H7 (cell line): ENCODE results near the gene RNF220. TPM values are rescaled to one million over a fixed set of nuclear protein-coding genes. Genes with fewer than 3 reads are reported as not detected.
A peak's percentile ranks its signal among the peaks of the same experiment; 100 is the strongest.

ENCODE experiments used
- DNase-seq: peaks from one replicate; pipeline ENCODE4 v3.0.0; 2012
- H3K27me3 ChIP-seq: 2 replicates; pipeline ENCODE4 v1.6.0; 2011; ENCODE audit warnings: mild to moderate bottlenecking, low read length; ENCODE audit not compliant: control insufficient read depth, insufficient read depth
- H3K36me3 ChIP-seq: replicated peaks from 2 replicates; pipeline ENCODE4 v1.5.1; 2011; ENCODE audit warnings: low read length; ENCODE audit not compliant: control insufficient read depth, insufficient read depth
- H3K4me3 ChIP-seq: 2 replicates; pipeline ENCODE4 v1.5.1; 2011; ENCODE audit warnings: low read depth, mild to moderate bottlenecking, control low read depth, low read length, moderate library complexity; ENCODE audit not compliant: insufficient read depth
- total RNA-seq: library from RNA; depleted of rRNA; stranded (reverse); fragments of >200 nt; shearing (Covaris generic); gene quantifications from 2 replicates; pipeline ENCODE4 v1.2.3, GENCODE V29; 2014

RNF220 gene
- total RNA-seq, 1 experiment from 2014 or later: 187 TPM

DNA sequence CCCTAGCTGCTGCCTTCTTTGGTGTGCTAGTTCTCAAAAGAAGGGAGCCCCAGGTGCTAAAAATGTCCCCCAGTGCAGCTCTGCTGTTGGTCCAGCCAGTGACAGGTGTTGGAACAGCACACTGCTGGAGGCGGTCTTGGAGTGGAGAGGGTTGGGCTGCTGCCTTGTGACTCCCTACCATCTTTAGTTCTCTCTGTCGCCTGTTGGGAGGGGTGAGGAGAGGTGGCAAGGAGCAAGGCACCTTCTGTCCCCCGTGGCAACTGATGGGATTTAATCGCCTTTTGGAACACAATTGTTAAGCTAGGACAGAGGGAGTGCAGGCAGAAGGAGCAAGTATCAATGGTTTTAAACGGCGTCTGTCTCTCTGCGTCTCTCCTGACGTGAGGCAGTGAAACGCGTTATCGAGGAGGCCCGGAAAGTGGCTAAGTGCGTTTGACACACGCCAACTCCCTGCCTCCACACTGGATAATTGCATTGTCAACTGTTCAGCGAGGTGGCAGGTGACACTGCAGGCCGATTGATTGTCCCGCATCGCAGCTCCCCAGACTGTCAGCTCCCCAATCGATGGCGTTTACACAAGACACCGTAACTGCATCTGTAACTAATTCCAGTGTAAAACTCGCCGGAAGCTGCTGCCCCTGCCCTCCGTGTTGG is 235.3 kb downstream of the RNF220 start:
- Histone ChIP-seq H3K36me3 (peaks cover 74% of the 10 kb centered on the region), H3K4me3 (no peak overlapping the region), H3K27me3 (no peaks in the 10 kb centered on the region)
- no peak for DNase-seq

DNA sequence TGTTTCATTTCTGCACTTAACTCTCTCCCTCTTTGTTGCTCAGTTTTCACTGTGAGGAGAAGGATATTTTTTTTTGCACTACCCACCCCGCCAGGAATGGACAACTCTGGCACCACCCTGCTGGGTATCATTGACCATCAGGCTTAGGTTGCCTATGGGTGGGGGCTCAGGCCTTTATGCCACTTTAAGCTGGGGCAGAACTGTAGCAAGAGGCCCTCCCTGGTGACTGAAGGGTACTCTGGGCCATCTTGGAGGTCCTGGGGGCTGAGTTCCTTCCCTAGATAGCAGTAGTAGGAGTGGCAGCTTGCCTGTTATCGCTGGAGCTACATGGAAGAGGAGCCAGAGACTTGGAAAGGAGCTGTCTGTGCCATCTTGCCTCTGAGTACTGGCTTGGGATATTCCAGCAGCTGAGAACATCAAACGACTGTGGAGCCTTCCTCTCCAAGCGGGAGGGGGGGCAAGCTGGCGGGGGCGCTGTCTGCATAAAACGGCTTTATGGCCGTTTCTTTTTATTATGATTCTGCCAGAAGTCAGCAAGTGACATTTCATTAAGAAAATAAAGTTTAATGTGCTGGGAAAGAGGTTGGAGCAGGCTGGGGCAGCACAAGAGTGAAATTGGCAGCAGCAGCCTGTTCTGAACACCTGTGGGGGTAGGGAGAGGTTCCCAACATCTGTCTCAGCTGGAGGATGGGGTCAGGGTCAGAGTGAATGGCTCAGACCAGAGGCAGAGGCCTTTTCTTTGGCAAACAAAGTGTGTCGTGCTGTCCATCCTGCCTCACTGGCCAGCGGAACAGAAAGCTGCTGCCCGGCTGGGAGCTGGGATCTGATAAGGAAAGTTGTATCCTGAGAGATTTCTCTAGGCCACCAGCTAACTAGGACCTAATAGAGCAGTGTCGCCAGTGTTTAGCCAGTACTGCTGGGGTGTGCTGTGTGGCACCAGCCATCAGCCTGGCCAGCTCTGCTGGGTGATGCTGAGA is 236.4 kb downstream of the RNF220 start:
- no peak overlapping the region for H3K4me3 ChIP-seq
- H3K36me3 ChIP-seq: peaks cover 69% of the 10 kb centered on the region
- DNase-seq: no peak
- no peaks in the 10 kb centered on the region for H3K27me3 ChIP-seq

DNA sequence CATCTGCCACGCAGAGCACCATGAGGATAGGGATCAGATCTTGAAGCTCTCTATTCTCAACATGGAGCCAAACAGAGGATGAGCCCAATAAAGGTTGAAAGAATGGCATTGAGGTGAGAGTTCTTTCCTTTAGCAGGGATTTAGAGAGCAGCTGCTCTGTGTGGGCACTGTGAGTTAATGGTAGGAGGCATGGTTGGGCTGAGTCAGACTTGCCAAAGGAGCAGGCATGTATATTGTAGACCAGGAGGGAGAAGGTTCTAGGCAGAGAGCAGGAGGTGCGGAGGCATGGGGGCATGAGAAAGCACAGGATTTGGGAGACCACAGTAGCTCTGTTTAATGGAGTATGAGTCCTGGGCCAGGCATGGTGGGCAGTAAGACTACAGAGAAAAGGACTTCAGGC is 237.2 kb downstream of the RNF220 start:
- no peak for DNase-seq
- Histone ChIP-seq H3K4me3 (no peak overlapping the region), H3K27me3 (no peaks in the 10 kb centered on the region), H3K36me3 (peaks cover 63% of the 10 kb centered on the region)

DNA sequence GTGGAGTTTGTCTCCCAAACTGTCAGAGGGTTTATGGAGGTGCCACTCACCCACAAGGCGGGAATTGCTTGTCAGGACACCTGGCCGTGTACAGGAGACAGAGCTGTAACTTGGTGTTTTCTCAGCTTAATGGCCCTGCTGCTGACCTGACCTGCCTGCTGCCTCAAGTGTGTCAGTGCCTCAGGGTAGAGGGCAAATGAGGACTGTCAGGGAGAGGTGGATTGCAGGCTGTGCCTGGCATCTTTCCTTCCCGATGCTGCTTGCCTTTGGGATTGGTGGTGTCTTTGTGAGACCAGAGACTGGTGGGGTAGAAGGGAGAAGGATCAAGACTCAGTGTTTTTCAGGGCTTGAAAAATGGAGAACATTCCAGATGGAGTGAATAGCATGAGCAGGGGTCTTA is 237.9 kb downstream of the RNF220 start:
- Histone ChIP-seq H3K4me3 (no peak overlapping the region), H3K36me3 (peaks cover 61% of the 10 kb centered on the region), H3K27me3 (no peaks in the 10 kb centered on the region)
- DNase-seq: no peak

DNA sequence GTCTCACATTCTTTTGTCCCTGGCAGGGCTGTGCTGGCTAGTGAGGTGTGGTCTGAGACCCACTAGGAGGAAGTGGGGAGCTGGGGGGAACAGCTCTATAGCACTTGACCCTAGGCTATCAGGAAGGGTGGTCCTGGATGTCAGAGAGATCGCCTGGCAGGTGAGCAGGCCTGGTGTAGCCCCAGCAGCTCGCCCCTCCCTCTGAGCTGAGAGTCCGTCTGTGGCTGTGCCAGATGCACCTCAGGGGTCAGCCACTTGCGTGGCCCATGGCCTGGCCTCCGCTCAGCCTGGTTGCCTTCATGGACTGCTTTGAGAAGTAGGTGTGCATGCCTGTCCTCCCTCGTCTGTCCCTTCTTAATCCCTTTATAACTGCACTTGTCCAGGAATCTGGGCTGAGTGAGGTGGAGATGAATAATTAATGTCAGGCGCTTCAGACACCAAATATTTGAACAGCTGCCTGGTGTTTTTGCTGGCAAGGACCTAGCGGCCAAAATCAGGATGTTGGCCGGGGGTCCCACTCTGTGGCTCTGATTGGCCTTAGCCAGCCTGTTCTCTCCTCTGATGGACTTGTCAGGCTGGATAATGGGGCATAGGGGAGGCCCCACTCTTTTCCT is 238.8 kb downstream of the RNF220 start:
- H3K4me3 ChIP-seq: no peak overlapping the region
- no peak for DNase-seq
- no peaks in the 10 kb centered on the region for H3K27me3 ChIP-seq

DNA sequence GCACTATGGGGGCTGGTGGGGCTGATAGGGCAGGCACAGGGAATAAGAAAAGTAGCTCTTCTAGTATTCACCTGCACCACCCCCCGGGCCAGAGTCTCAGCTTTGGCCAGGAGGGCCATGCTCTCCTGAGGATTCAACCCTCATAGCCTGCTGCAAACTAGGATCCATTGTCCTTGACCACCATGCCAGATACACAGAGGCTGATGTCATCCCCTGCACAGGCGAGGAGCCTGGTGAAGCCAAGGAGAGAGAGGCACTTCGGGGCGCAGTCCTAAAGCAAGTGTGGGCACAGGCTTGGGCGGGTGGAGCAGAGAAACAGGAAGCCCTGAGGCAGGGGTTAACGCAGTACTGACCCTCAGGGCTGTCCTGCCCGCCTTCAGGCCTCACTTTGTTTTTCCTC is 239.8 kb downstream of the RNF220 start:
- Histone ChIP-seq H3K27me3 (no peaks in the 10 kb centered on the region), H3K36me3 (peaks cover 52% of the 10 kb centered on the region), H3K4me3 (no peak overlapping the region)
- no peak for DNase-seq

More for the DNA sequence above, 238.8 kb downstream of the RNF220 start:
- H3K36me3 ChIP-seq: peaks cover 55% of the 10 kb centered on the region

DNA sequence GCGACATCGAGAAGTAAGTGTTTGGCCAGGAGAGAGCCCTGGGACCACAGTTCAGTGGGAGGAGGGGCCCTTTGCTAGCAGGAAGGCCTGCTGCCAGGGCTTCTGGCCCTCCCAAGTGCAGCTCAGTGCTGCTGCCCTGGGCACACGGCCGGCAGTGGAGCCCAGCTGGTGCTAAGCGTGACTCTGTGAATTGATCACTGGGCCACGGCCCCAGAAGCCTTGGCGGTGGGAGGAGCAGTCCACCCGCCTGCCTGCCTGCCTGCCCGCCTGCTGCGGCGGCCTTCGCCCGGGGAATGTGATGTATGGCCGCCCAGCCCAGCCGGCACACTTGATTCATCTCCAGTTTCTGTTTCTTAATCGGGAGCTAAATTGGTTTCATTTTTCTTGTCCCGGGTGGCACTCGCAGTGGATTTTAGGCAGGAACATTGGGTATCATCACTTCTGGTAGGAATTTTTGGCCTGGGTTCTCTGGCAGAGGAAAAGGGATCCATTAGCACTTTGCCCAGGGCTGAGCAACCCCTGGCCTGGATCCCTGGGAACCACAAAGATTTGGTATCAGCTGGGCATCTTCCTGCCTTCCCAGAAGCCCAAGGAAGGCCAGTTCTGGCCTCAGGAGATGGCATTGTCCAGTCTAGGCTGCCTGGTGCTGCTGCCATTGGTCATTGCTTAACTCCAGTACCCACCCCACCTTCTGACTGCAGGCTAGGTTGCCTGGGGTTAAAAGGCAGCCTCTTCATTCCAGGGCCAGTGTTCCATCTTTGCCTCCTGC is 240.6 kb downstream of the RNF220 start:
- Histone ChIP-seq H3K27me3 (no peaks in the 10 kb centered on the region), H3K4me3 (no peak overlapping the region), H3K36me3 (peaks cover 51% of the 10 kb centered on the region)
- no peak for DNase-seq

DNA sequence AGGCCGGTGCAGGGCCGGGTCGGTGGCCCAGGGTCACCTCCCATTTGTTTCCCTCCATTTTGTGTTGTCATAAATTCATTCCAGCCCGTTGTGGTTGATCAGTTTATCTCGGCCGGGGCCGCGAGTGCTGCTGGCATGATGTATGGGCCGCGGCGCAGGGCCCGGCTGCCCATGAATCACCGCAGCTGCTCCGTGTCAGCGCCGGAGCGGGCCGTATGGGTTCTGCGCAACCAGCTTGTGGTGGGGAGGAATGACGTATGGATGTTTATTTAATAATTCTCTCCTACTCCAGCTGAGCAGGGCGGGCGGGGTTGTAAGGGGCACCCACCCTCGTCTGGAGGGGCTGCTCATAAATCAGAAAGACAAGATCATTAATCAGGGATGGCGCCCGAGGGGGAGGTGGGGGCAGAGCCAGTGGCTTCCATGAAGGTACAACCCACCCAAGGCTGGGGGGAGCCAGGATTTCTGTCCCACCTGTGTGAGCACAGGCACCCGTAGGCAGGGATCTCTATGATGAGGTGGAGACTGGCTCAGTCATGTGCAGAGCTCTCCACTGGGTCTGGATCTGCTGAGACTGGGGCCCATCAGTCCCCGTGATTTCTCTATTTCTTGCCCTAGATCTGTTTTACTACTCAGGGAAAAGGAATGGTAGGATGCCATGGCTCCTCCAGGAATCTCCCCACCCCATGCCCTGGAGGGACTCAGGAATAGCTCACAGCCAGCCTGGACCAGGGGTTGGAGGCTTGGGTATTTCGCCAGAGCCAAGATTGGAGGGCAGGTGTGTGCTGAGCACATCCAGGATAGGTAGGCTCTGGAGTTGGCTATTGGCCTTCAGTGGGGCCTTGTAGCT is 241.4 kb downstream of the RNF220 start:
- no peak for DNase-seq
- no peak overlapping the region for H3K4me3 ChIP-seq
- H3K27me3 ChIP-seq: no peaks in the 10 kb centered on the region
- H3K36me3 ChIP-seq: peaks cover 49% of the 10 kb centered on the region

DNA sequence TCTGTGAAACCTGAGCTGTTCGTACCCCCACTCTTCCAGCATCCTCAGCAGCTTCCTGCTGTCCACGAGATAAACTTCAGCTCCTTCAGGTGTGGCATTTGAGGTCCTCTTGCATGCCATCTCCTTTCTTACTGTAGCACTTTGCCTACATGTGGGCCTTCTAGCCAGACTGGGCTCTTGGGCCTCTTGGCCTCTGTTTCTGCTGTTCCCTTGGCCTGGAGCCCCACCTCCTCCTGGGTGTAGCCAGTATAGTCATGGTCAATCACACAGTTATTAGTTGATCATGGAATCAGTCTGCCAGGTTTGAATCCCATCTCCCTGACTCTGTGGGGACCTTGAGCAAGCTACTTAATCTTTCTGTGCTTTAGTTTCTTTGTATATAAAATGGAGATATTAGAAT is 242.8 kb downstream of the RNF220 start:
- Histone ChIP-seq H3K36me3 (peaks cover 38% of the 10 kb centered on the region), H3K4me3 (no peak overlapping the region), H3K27me3 (no peaks in the 10 kb centered on the region)
- DNase-seq: no peak

DNA sequence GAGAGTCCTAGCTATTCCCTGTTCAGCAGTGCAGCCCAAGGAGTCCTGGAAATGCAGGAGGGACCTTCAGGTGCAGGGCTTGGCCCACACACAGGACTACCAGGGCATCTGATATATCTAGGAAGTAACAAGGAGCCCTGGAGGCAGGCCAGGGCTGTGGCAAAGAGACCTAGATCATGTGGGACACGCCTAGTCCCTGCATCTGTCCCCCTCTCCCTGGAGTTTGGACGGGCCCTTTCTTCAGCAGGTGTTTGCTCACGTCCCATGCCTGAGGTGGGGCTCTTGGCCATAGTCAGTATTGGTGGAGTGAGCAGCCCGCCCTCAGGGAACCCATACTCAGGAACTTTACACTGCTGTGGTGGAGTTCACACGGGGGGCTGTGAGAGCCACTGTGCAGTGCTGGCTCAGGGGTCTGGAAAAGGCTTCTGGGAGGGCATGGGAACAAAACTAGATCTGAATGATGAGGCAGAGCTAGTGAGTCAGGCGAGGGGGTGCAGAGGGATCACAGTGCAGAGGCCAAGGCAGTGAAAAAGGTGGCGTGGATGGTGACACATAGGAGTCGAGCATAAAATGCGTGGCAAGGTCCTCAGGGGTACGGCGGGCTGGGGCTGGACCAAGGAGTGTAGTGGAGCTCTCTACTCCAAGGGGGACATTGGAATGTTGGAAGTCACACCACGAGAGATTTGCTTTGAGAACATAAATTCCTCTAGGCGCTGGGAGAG is 243.6 kb downstream of the RNF220 start:
- no peak overlapping the region for H3K4me3 ChIP-seq
- H3K36me3 ChIP-seq: peaks cover 30% of the 10 kb centered on the region
- DNase-seq: peak; percentile 28
- no peaks in the 10 kb centered on the region for H3K27me3 ChIP-seq

DNA sequence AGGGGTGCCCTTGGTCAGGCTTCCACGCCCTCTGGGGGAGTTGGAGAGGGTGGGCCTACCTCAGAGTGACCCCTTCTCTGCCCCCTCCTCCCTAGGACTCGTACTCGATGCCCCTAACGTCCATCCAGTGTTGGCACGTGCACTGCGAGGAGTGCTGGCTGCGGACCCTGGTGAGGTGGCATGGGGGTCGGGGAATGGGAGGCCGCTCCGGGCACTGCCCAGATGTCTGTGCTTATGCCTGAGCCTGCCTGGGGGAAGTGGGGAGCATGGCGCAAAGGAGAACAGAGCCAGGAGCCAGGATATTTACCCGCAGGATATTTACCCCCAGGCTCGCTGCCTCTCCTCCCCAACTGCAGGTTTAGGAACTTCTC is 244.7 kb downstream of the RNF220 start:
- no peak overlapping the region for H3K4me3 ChIP-seq
- peaks cover 24% of the 10 kb centered on the region for H3K36me3 ChIP-seq
- no peak for DNase-seq
- H3K27me3 ChIP-seq: no peaks in the 10 kb centered on the region

DNA sequence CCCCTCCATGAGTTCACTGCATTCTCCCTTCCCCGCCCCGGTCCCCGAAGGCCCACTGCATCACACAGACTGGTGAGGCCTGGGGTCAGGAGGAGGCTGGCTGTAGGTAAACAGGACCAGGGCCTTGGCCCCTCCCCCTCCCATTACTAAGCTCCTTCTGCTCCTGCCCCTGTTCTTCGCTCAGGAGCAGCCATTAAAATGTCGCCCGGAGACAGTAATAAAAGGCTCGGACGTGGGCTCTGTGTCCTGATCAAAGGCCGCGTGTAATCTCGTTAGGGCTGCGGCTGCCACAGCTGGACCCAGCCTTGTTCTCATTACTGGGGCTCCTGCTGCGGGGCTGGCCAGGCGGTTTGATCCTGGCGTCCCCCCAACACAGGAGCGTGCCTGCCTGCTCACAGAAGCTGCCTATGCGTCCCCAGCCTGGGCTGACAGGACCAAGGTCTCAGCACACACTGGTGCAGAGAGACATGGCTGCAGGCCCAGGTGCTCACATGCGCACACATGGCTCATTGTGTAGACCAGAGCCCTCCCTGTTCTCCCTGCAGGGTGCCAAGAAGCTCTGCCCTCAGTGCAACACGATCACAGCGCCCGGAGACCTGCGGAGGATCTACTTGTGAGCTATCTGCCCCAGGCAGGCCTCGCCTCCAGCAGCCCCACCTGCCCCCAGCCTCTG is 245.2 kb downstream of the RNF220 start:
- no peak overlapping the region for H3K4me3 ChIP-seq
- peak; percentile 80 for DNase-seq
- H3K27me3 ChIP-seq: no peaks in the 10 kb centered on the region
- H3K36me3 ChIP-seq: peaks cover 21% of the 10 kb centered on the region

DNA sequence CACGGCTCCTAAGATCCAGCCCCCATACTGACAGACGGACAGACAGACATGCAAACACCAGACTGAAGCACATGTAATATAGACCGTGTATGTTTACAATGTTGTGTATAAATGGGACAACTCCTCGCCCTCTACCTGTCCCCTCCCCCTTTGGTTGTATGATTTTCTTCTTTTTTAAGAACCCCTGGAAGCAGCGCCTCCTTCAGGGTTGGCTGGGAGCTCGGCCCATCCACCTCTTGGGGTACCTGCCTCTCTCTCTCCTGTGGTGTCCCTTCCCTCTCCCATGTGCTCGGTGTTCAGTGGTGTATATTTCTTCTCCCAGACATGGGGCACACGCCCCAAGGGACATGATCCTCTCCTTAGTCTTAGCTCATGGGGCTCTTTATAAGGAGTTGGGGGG is 246.0 kb downstream of the RNF220 start:
- H3K36me3 ChIP-seq: peaks cover 17% of the 10 kb centered on the region
- H3K4me3 ChIP-seq: no peak overlapping the region
- no peaks in the 10 kb centered on the region for H3K27me3 ChIP-seq
- DNase-seq: no peak
